Keratinocyte (primary cell): ENCODE measurements around the gene SUZ12. TPM values are rescaled to one million over a fixed set of nuclear protein-coding genes. Genes with fewer than 3 reads are reported as not detected.

ENCODE experiments used
- DNase-seq: peaks from one replicate; pipeline ENCODE4 v3.0.0-alpha.2; 2011; ENCODE audit warnings: low read depth, missing footprints, low spot score
- FAIRE-seq: peaks from 2 replicates; lab custom pipeline; 2011; peaks lifted over from hg19 to GRCh38; lab: Jason Lieb, UNC
- H2AFZ ChIP-seq: 2 replicates; pipeline ENCODE4 v1.6.0; 2012; ENCODE audit warnings: low read length, control low read depth, inconsistent platforms; ENCODE audit not compliant: control insufficient read depth
- H3K27ac ChIP-seq: 2 replicates; pipeline ENCODE4 v1.5.1; 2011; ENCODE audit warnings: low read length; ENCODE audit not compliant: control insufficient read depth, insufficient read depth
- H3K27me3 ChIP-seq: 3 replicates; pipeline ENCODE4 v1.6.0; 2011; ENCODE audit warnings: low read length; ENCODE audit not compliant: control insufficient read depth, insufficient read depth; ENCODE audit errors: extremely low read depth
- H3K36me3 ChIP-seq, 2 experiments: 2 replicates in 1 of 2; 3 replicates in 1 of 2; pipeline ENCODE4 v1.5.1; 2011; ENCODE audit warnings: low read length in 2 of 2, mild to moderate bottlenecking in 1 of 2; ENCODE audit not compliant: control insufficient read depth in 2 of 2, insufficient read depth in 2 of 2; ENCODE audit errors: extremely low read depth in 1 of 2
- H3K4me1 ChIP-seq: 3 replicates; pipeline ENCODE4 v1.5.1; 2011; ENCODE audit warnings: low read length; ENCODE audit not compliant: control insufficient read depth, insufficient read depth; ENCODE audit errors: extremely low read depth
- H3K4me2 ChIP-seq: 3 replicates; pipeline ENCODE4 v1.6.0; 2011; ENCODE audit warnings: low read depth, low read length; ENCODE audit not compliant: control insufficient read depth, insufficient read depth; ENCODE audit errors: extremely low read depth
- H3K4me3 ChIP-seq, 3 experiments: fragments of 200-600 bp in 1 of 3; sonication (generic) in 1 of 3; 2 replicates in 2 of 3; 3 replicates in 1 of 3; pipeline ENCODE4 v1.5.1; 2011 to 2016; ENCODE audit warnings: low read length in 3 of 3, mild to moderate bottlenecking in 3 of 3, control low read depth in 2 of 3, inconsistent platforms in 1 of 3, low read depth in 1 of 3, mixed read lengths in 1 of 3, mixed run types in 1 of 3, moderate library complexity in 1 of 3; ENCODE audit not compliant: control insufficient read depth in 2 of 3, insufficient read depth in 2 of 3; ENCODE audit errors: extremely low read depth in 1 of 3
- H3K79me2 ChIP-seq: 2 replicates; pipeline ENCODE4 v1.6.0; 2012; ENCODE audit warnings: low read length; ENCODE audit not compliant: control insufficient read depth, insufficient read depth
- H3K9ac ChIP-seq: 3 replicates; pipeline ENCODE4 v1.6.0; 2011; ENCODE audit warnings: low read length; ENCODE audit not compliant: control insufficient read depth, insufficient read depth; ENCODE audit errors: extremely low read depth
- H3K9me1 ChIP-seq: 3 replicates; pipeline ENCODE4 v1.6.0; 2011; ENCODE audit warnings: low read length; ENCODE audit not compliant: control insufficient read depth, insufficient read depth; ENCODE audit errors: extremely low read depth
- H3K9me3 ChIP-seq: 2 replicates; pipeline ENCODE4 v1.5.1; 2012; ENCODE audit warnings: low read depth, low read length; ENCODE audit not compliant: control insufficient read depth
- H4K20me1 ChIP-seq: 3 replicates; pipeline ENCODE4 v1.6.0; 2011; ENCODE audit warnings: low read length; ENCODE audit not compliant: control insufficient read depth, insufficient read depth; ENCODE audit errors: extremely low read depth
- CTCF ChIP-seq, 3 experiments: IDR thresholded peaks in 1 of 3; conservative IDR thresholded peaks in 1 of 3; optimal IDR thresholded peaks in 1 of 3; 2 replicates in 2 of 3; 3 replicates in 1 of 3; pipeline versions ENCODE3 to v1.5.1; 2011; ENCODE audit warnings: low read length in 3 of 3, mild to moderate bottlenecking in 3 of 3, moderate library complexity in 2 of 3, control low read depth in 1 of 3, inconsistent platforms in 1 of 3; ENCODE audit not compliant: insufficient read depth in 2 of 3; ENCODE audit errors: extremely low read depth in 1 of 3
- EZH2 ChIP-seq: IDR thresholded peaks from one replicate; pipeline ENCODE4 v1.6.1; 2012; ENCODE audit warnings: inconsistent platforms, mild to moderate bottlenecking, low read length, moderate library complexity
- dilution Hi-C: fragments of 300-500 bp; cut with MboI; formaldehyde crosslinking; loops from one replicate; pipeline ENCODE4 v1.7.0; 2020; ENCODE audit warnings: low sequenced_read_pairs; ENCODE audit not compliant: extremely low pct_ligation_motif_present
- polyA plus RNA-seq, 5 experiments: library from polyadenylated mRNA; depleted of rRNA in 3 of 5; stranded (reverse) in 3 of 5; stranded (forward) in 1 of 5; unstranded in 1 of 5; fragments of >200 nt; gene quantifications; 1 replicate in 1 of 5; 2 replicates in 3 of 5; 3 replicates in 1 of 5; pipeline versions ENCODE4 v1.2.1 to v1.2.3, GENCODE V29; 2011 to 2012; ENCODE audit warnings: missing spikeins in 2 of 5, low read depth in 1 of 5, low replicate concordance in 1 of 5

Gene SUZ12
- polyA plus RNA-seq, 1 donor (not counting 4 experiments of a cell fraction or from before 2014, with no cell fraction given), result 20.8 TPM

- Histone ChIP-seq H4K20me1 (no peaks in the 10 kb centered on the region), H3K27ac (peak overlapping the region; percentile 55), H3K4me2 (peak overlapping the region; percentile 80), H3K27me3 (no peaks in the 10 kb centered on the region), H3K4me3 (peak overlapping the region; percentile 71 to 90 (median 79)), H3K9me1 (no peaks in the 10 kb centered on the region), H3K4me1 (no peaks in the 10 kb centered on the region), H3K9ac (peak overlapping the region; percentile 81), H3K36me3 (no peaks in the 10 kb centered on the region), H3K79me2 (peaks cover 16% of the 10 kb centered on the region), H3K9me3 (no peaks in the 10 kb centered on the region), H2AFZ (peak overlapping the region; percentile 92)
- no peak for TF ChIP-seq CTCF (optimal IDR thresholded peaks at IDR 0.05 in 1 of 3, IDR thresholded peaks at IDR 0.05 in 1 of 3, conservative IDR thresholded peaks at IDR 0.05 in 1 of 3; ENCODE audit: extremely low read depth in 1 of 3, insufficient read depth in 2 of 3, low read length in 3 of 3)
- no peak for TF ChIP-seq EZH2
- no peak for FAIRE-seq
- dilution Hi-C loops, result no loop called here
- DNase-seq, result no peak
Observed at GRCh38 chr17:32007463-32008298, 70.9 kb downstream of the SUZ12 start.

- Histone ChIP-seq H3K36me3 (no peaks in the 10 kb centered on the region), H3K79me2 (peaks cover 16% of the 10 kb centered on the region), H3K4me3 (no peak overlapping the region), H2AFZ (no peak overlapping the region), H3K4me2 (no peak overlapping the region), H3K27ac (no peak overlapping the region), H3K9ac (no peak overlapping the region), H3K4me1 (no peaks in the 10 kb centered on the region), H3K9me1 (no peaks in the 10 kb centered on the region), H4K20me1 (no peaks in the 10 kb centered on the region), H3K27me3 (no peaks in the 10 kb centered on the region), H3K9me3 (no peaks in the 10 kb centered on the region)
- TF ChIP-seq EZH2 (no peak), CTCF (optimal IDR thresholded peaks at IDR 0.05 in 1 of 3, IDR thresholded peaks at IDR 0.05 in 1 of 3, conservative IDR thresholded peaks at IDR 0.05 in 1 of 3; ENCODE audit: extremely low read depth in 1 of 3, insufficient read depth in 2 of 3, low read length in 3 of 3) (no peak)
- FAIRE-seq, result no peak
- dilution Hi-C loops, result no loop called here
- DNase-seq, result no peak
Observed at GRCh38 chr17:32009262-32009542, 72.4 kb downstream of the SUZ12 start.
